Fibroblast of skin of back (primary cell): ENCODE results near the gene FANCD2. TPM values are rescaled to one million over a fixed set of nuclear protein-coding genes. Genes with fewer than 3 reads are reported as not detected.
"Not testable (repeated sequence)": the region's sequence is repeated elsewhere in the genome, so short reads cannot be mapped to it uniquely, and the experiment has no call there.

ENCODE experiments used
- DNase-seq: peaks from one replicate; pipeline ENCODE4 v3.0.0-alpha.2; 2013
- polyA plus RNA-seq, 2 experiments: library from polyadenylated mRNA; unstranded; fragments of 120-200 nt; gene quantifications; one replicate each; pipeline ENCODE4 v1.2.1, GENCODE V29; 2013; ENCODE audit not compliant: insufficient read length in 2 of 2

The FANCD2 gene
- polyA plus RNA-seq (2013, experiment 1 of 2; ENCODE audit: insufficient read length): 22.7 TPM
- 2.9 TPM for polyA plus RNA-seq (2013, experiment 2 of 2; ENCODE audit: insufficient read length)

DNA sequence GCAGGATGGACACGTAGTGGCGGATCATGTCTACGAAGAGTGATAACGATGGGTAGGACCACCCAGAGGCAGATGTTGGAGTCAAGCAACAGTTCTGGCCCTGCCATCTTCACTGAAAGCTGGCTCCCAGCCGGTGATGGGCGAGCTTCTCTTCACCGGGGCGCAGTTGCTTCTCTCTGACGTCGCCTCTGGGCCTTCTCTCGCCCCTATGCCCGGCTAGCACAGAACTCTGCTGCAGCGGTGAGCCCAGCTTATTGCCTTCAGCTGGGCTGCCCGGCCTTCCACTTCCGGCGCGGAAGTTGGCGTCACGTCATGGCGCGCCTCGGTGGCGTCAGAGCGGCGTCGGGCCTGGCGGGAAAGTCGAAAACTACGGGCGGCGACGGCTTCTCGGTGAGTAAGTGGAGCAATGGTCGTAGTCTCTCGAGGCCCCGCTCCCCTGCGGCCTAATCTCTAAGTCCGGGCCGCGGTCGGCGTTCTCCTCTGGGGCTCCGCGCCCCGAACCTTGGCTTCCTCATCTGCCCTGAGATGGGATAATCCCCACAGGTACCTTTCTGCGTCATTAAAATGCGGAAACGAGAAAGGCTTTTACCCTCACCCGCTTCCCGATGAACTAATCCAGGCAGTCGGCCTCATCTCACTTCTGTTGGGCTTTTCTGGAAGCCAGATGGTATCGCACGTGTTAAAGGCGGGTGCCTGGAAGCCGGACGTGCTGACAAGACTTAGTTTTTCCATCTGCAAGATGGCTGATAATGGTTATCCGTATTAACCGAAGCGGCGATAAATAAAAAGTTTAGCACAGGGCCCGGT lies at the start of gene FANCD2:
Gene FANCD2, plus strand, starts transcription at position 354 of the 807 bp plus-strand sequence. CDS start 2,221 bp downstream, outside the sequence.
- DNase-seq: peak; percentile 88

GRCh38 chr3:9976721-9977709 lies 49.2 kb upstream of the FANCD2 start:
- DNase-seq: peak; percentile 98

DNA sequence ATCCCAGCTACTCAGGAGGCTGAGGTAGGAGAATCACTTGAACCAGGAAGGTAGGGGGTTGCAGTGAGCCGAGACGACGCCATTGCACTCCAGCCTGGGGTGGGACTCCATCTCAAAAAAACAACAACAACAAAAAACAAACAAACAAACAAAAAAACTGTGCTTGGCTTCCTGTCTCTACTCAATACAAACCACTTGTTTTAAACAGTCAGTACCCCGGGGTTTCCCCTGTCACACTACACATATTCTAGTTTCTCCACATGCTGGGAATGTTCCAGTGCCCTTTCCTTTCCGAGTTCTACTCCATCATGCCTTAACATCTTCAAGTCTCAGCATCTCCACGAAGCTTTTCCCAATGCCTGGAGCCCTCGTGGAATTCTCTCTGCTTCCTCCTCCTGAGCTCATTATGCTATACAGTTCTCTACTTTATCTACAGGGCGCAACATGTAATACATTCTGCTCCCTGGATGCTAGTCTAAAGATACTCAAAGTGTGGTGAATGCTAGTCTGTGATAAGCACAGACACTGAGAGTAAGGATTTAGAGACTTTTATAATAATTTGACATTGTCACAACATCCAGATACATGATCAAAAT lies 47.4 kb upstream of the FANCD2 start:
- DNase-seq: no peak

DNA sequence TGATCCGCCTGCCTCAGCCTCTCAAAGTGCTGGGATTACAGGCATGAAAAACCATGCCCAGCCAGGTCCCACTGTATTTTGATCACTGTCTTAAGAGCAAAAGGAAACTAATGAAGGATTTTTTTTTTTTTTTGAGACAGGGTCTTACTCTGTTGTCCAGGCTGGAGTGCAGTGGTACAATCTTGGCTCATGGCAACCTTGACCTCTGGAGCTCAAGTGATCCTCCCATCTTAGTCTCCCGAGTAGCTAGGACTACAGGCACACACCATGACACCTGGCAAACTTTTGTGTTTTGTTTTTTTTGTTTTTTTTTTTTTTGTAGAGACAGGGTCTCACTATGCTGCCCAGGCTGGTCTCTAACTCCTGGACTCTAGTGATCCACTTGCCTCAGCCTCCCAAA lies 46.0 kb upstream of the FANCD2 start:
- DNase-seq: no peak

DNA sequence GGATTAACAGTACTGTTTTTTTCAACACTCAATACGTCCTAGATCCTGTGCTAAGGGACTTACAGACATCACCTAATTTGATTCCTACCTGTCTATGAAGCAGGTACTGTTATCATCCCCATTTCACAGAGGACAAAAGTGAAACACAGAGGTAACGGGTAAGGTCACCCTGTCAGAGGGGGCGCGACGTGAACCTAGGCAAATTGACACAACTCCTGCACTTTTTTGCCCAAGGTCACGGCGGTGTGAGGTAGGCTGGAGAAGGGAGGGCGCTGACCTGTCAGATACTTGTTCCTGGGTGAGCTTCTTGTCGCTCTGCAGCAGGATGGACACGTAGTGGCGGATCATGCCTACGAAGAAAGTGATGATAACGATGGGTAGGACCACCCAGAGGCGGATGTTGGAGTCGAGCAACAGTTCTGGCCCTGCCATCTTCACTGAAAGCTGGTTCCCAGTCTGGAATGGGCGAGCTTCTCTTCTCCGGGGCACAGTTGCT lies 40.0 kb upstream of the FANCD2 start:
- no peak for DNase-seq

- DNase-seq: no peak
Observed at GRCh38 chr3:9994086-9994844, 32.0 kb upstream of the FANCD2 start.

- no peak for DNase-seq
Observed at GRCh38 chr3:10000686-10001085, 25.6 kb upstream of the FANCD2 start.

- no peak for DNase-seq
Observed at GRCh38 chr3:10002951-10003350, 23.3 kb upstream of the FANCD2 start.

- no peak for DNase-seq
Observed at GRCh38 chr3:10004506-10004905, 21.7 kb upstream of the FANCD2 start.

DNA sequence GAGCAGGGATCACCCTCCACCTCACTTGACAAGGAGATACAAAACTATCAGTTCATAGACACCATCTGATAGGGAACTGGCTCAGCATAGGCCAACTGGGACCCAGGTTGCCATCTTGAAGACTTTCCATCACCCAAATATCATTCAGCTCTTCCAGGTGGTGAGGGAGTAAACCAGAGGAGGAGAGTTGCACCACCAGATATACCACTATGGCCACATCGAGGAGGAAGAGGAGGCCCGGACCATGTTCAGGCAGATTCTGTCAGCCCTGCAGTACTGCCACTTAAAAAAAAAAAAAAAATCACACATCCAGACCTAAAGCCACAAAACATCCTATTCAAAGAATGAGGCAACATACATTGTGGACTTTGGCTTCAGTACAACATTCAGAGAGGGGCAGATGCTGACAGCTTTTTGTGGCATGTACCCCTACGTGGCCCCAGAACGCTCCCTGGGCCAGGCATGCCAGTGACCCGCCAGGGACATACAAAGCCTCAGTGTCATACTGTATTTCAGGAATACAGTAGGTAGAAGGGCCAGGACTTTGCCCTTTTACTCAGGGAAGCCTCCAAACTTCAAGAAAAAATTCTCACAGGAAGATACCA lies 21.2 kb upstream of the FANCD2 start:
- DNase-seq: peak; percentile 43

- no peak for DNase-seq
Observed at GRCh38 chr3:10006048-10006761, 20.0 kb upstream of the FANCD2 start.

- no peak for DNase-seq
Observed at GRCh38 chr3:10006762-10007090, 19.5 kb upstream of the FANCD2 start.

- no peak for DNase-seq
Observed at GRCh38 chr3:10007126-10007782, 19.0 kb upstream of the FANCD2 start.

DNA sequence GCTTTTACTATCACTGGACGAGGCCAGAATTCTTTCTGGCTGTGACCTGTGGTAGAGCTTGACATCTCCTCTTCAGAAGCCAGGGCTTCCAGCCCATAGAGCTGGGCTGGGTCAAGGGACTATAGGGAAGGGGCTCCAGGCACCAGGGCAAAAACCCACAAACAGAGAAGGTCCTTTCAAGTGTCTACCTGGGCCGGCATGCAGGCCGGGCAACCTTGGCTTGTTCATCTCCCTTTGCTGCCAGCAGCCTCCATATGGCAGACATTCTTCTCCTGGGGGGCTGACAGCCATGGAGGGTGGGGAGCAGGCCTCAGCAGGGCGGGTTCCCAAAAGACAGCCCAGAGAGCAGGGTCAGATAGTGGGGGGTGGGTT lies 18.0 kb upstream of the FANCD2 start:
- not testable (repeated sequence) for DNase-seq

DNA sequence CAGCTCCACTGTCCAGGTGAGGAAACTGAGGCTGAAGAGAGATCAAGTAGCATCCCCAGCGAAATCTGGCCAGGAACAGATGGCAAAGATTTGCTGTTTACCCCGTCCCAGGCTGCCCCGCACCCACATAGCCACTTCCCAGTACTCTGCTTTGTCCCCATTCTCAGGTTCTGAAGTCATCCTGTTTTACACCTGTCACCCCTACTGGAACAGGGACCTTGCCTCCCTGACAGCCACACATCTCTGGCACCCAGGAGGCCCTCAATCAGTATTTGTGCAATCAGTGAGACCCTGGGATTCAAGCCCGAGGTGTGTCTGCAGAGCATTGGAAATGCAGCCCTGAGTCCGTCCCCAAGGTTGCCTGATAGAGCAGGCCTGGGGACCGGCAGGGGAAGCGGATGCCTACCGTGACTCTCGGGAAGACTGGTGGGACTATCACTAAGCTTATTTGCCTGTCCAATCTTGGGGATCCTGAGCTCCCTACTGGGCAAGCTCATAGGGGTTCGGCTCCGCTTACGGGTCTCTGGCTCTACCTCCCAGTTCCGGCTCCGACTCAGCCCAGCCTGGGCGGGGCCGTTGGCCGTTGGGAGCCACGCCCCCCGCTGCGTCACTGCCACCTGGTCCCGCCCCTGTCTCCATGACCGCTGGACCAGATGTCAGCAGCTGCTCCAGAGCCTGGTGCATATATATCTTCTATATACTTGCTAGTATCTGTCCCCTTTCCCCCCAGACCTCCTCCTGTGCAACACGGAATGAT lies 17.5 kb upstream of the FANCD2 start:
- peak; percentile 64 for DNase-seq

DNA sequence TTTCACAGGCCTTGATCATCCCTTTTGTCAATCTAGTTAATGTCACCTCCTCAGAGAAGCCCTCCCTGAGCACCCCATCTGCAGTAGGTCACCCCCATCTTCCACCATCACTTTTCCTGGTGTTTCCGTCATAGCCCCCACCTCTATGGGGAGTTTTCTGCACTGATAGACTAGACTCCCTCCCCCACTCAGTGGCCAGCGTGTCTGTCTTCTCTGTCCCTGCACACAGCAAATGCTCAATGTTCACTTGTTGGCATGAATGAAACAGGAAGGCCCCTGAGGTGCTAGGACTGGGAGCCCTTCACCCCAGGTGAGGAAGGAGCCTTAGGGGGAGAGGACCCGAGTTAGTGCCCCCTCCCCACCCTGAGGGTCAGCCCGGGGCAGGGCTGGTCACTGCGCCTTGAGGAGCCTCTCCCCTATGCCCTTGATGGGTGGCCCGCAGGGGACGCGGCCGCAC lies 15.8 kb upstream of the FANCD2 start:
- no peak for DNase-seq

DNA sequence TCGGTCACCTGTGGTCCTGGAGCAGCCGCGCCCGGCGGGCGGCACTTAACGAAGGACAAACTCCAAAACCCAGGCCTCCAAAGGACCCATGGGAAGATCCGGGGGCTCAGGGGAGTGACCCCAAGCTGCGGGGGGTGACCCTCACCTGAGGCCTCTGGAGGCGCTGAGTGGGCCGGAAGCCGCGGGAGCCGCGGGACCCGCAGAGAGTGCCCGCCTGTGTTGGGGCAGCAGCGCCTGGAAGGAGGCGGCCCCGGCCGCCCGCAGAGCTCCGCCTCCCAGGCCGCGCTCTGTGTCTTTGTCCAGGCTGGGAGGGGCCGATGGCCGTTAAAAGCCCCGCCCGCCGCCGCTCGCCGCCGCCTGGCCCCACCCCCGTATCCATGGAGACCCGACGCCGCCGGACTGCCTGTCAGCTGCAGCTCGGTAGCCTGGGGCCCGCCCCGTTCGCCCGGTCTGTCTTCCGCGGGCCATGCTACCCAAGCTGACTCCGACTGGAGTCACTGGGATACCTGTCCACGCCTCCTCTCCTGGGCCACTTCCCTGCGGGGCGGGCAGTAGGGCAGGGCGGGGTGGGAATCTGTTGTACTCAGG lies 15.3 kb upstream of the FANCD2 start:
- DNase-seq: peak; percentile 87

DNA sequence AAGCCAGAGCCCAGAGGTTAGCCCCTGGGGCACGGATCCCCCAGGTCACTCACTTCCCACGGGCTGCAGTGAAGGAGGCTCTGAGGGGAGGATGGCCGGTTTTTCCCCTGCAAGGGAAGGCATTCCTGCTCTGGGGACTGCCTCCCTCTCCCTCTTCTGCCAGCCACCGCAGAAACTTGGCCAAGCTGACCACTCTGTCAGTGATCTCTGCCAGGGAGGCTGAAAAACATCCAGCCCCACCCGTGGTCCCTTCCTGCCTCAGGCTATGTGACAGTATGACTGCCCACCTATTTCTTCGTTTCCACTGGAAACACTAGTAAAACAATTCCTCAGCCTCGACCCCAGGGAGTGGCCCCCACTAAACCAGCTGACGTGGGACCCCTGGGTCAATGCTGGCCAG lies 14.6 kb upstream of the FANCD2 start:
- DNase-seq: no peak

- DNase-seq: no peak
Observed at GRCh38 chr3:10012106-10012505, 14.1 kb upstream of the FANCD2 start.
